Immature natural killer cell (primary cell): ENCODE measurements around the gene SLC44A4. TPM values are rescaled to one million over a fixed set of nuclear protein-coding genes. Genes with fewer than 3 reads are reported as not detected.

ENCODE experiments used
- DNase-seq, 3 donors: peaks; one replicate each; pipeline ENCODE4 v3.0.0; 2022; ENCODE audit warnings: mixed read lengths in 1 of 3
- H3K27ac Mint-ChIP-seq, 6 donors: one replicate each; pipeline ENCODE4 v1.8.0; 2020; ENCODE audit warnings: mixed read lengths in 6 of 6, mild to moderate bottlenecking in 5 of 6, inconsistent platforms in 4 of 6, moderate library complexity in 3 of 6
- H3K27me3 Mint-ChIP-seq, 3 donors: one replicate each; pipeline ENCODE4 v1.8.0; 2020 to 2021; ENCODE audit warnings: low read depth in 3 of 3, mild to moderate bottlenecking in 3 of 3, mixed read lengths in 3 of 3, moderate library complexity in 3 of 3, inconsistent platforms in 1 of 3
- H3K36me3 Mint-ChIP-seq, 3 donors: one replicate each; pipeline ENCODE4 v1.8.0; 2020; ENCODE audit warnings: mixed read lengths in 3 of 3, inconsistent platforms in 2 of 3, mild to moderate bottlenecking in 2 of 3
- H3K4me1 Mint-ChIP-seq, 2 donors: one replicate each; pipeline ENCODE4 v1.8.0; 2020; ENCODE audit warnings: inconsistent platforms in 2 of 2, mild to moderate bottlenecking in 2 of 2, mixed read lengths in 2 of 2, moderate library complexity in 1 of 2
- H3K4me3 Mint-ChIP-seq, 5 donors: one replicate each; pipeline ENCODE4 v1.8.0; 2020; ENCODE audit warnings: mild to moderate bottlenecking in 5 of 5, mixed read lengths in 5 of 5, inconsistent platforms in 3 of 5, moderate library complexity in 3 of 5
- H3K9me3 Mint-ChIP-seq, 6 donors: one replicate each; pipeline ENCODE4 v1.8.0; 2020; ENCODE audit warnings: mild to moderate bottlenecking in 6 of 6, mixed read lengths in 6 of 6, inconsistent platforms in 4 of 6, moderate library complexity in 3 of 6
- polyA plus RNA-seq, 3 donors: library from polyadenylated mRNA; unstranded; fragments of 300-500 nt; fragmentation: Illumina TruSeq; gene quantifications; one replicate each; pipeline ENCODE4 v1.2.3, GENCODE V29; 2021

Gene SLC44A4
- polyA plus RNA-seq, 3 donors from 2014 or later = not detected

DNA sequence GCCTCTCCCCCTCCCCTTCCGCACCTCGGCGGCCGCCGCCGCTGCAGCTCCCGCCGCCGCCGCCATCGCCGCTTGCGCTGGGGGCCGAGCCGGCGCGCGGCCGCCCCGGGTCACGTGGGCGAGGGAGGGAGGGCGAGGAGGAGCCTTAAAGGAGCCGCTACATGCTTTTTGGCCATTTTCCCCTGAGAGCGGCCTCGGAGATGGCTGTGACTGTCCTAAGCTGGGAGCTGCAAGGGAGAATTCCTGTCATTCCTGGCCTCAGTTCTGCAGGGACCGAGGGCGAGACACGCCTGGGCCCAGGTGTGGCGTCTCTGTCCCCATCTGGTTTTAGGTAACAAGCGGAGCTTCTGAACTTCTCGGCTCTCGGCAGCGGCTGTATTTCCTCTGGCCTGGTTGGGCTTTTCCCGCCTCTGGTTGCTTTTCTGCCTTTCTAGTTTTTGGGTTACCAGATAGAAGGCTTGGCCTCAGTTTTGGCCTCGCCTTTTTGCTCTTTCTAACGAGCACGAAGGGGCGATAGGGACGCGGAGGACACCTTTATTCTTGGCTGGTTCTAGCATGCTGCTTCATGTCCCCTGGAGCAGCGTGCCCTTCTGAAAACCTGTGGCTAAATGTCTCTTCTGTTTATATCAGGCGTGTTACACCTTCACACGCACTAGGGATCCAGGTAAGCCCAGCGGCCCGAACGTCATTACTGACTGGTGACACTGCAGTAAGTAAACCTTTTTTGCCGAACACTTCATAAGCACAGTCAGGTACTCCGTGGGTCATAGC is 19.0 kb upstream of the SLC44A4 start, which contains the start of gene EHMT2:
EHMT2 (minus strand) TSS at position 87 of the 771 bp plus-strand sequence; CDS start at position 66, 21 bp downstream.
- H3K4me3 Mint-ChIP-seq = peak within 1 kb of the TSS; percentile 91 to 99 (median 96)
- H3K27ac Mint-ChIP-seq = peak within 1 kb of the TSS; percentile 91 to 99 (median 95)
- peaks cover 44 to 46% of the 10 kb centered on the region in 2 donors for H3K4me1 Mint-ChIP-seq
- peaks cover 12 to 14% (median 13%) of the 10 kb centered on the region in 3 donors for H3K27me3 Mint-ChIP-seq
- H3K36me3 Mint-ChIP-seq = no peaks in the 10 kb centered on the region
- peak; percentile 82 to 84 (median 83) for DNase-seq
- no peaks in the 10 kb centered on the region for H3K9me3 Mint-ChIP-seq

DNA sequence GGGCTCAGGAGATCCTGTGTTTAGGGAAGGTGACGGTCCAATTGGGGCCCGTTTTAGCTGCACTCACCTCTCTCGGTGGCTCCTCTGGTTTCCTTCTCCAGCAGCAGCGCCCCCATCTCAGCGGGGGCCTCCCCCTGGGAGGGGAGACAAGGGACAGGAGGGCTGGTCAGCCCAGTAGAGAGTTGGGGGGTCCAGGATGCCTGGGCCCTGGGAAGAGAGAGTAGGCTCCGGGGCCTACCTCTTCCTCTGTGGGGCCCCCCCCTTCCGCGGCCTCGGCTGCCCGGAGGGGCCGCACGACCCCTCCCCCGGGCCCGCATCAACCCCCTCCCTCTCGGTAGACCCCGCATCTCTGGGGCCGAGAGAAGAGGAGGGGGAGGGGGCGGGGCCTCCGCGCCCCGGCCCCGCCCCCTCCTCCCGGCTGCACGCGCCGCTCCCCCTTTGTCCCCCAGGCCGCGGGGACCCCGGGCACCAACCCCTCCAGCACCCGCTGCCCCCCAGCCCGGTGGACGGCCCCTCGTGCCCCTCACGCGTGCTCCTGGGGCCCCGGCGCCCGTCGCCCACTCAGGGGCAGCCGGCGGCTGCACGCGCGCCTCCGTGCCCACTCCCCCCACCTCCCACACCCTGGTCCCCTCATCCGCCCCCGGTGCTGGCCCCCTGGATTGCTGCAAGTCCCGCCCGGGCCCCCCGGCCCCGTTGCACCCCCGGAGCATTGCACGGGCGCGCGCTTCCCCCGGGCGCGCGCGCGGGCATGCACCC is 18.2 kb upstream of the SLC44A4 start:
- Mint-ChIP-seq H3K27ac (peak overlapping the region; percentile 67 to 94 (median 88)), H3K9me3 (no peaks in the 10 kb centered on the region), H3K4me1 (peaks cover 38 to 40% of the 10 kb centered on the region in 2 donors), H3K4me3 (peak overlapping the region; percentile 71 to 95 (median 82)), H3K27me3 (peaks cover 6 to 13% (median 10%) of the 10 kb centered on the region in 3 donors), H3K36me3 (peaks cover 0 to 7% (median 3%) of the 10 kb centered on the region in 3 donors)
- peak in 1 of 3 donors; percentile 3 for DNase-seq

DNA sequence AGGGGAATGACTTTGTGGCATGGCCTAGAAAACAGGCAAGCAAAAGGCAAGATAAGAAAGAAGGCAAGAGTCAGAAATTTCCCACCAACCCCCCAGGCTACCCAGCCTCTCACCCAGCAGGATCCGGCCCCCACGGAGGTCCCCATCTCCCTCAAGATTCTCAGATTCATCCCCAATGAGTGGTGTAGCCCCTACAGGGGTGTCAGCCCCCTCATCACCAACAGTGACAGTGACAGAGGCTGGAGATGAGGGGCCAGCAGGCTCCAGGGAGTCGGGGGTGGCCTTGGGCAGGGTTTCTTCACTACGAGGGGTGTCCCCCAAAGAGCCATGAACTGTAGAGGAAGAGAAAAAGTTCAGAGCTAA is 17.7 kb upstream of the SLC44A4 start:
- H3K4me3 Mint-ChIP-seq = peak overlapping the region; percentile 71 to 85 (median 82)

DNA sequence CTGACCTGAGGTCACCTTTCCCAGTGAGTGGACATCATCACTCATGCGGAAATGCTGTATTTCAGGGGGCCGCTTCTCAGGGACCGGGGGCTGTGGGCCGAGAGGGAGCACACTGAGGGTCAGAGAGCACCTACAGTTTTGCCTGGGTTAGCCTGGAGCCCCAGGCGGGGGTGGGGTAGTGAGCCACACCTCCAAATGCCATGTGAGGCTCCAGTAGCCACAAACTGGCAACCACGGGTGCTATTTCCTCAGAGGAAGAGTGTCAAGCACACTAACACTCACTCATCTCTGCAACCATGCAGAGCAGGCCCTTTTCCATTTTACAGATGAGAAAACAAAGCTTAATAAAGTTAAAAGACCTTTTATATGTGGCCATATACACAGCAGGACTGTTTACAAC is 14.0 kb upstream of the SLC44A4 start:
- Mint-ChIP-seq H3K36me3 (peaks cover 15 to 23% (median 18%) of the 10 kb centered on the region in 3 donors), H3K4me3 (no peak overlapping the region), H3K4me1 (peaks cover 10 to 14% of the 10 kb centered on the region in 2 donors), H3K27me3 (peaks cover 0 to 2% (median 0%) of the 10 kb centered on the region in 3 donors), H3K27ac (no peak overlapping the region), H3K9me3 (no peaks in the 10 kb centered on the region)
- no peak for DNase-seq

More for the DNA sequence above, 17.7 kb upstream of the SLC44A4 start:
- no peak for DNase-seq
- Mint-ChIP-seq H3K4me1 (peaks cover 38 to 39% of the 10 kb centered on the region in 2 donors), H3K27ac (peak overlapping the region; percentile 67 to 94 (median 88)), H3K9me3 (no peaks in the 10 kb centered on the region), H3K27me3 (peaks cover 5 to 12% (median 10%) of the 10 kb centered on the region in 3 donors), H3K36me3 (peaks cover 3 to 11% (median 9%) of the 10 kb centered on the region in 3 donors)

DNA sequence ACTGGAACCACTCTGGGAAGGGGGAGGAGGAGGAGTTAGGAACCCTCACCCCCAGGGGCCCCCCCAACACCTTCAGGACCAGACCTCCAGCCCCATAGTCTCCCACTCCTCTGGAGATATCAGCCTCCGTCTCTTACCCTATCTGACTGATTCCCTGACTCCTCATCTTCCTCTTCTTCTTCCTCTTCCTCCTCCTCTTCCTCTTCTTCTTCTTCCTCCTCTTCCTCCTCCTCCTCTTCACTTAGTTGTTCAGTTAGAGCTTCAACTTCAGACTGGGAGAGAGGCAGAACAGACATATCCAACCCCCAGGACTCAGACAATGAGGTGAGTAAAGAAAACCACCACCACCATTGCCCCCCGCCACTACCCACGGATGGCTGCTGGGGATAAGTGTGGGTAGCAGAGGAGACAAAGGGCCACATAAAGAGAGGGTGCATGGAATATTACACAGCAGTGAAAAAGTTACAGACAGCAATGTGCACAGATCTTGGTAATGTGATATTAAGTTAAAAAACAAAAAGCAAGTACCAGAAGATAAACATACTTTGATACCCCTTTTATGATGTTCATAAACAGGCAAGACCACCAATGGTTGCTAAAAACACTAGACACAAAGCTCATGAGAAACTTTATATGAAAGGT is 10.7 kb upstream of the SLC44A4 start:
- Mint-ChIP-seq H3K27ac (no peak overlapping the region), H3K4me3 (no peak overlapping the region), H3K9me3 (no peaks in the 10 kb centered on the region), H3K4me1 (no peaks in the 10 kb centered on the region), H3K36me3 (peaks cover 20 to 39% (median 23%) of the 10 kb centered on the region in 3 donors), H3K27me3 (no peaks in the 10 kb centered on the region)
- DNase-seq = no peak

DNA sequence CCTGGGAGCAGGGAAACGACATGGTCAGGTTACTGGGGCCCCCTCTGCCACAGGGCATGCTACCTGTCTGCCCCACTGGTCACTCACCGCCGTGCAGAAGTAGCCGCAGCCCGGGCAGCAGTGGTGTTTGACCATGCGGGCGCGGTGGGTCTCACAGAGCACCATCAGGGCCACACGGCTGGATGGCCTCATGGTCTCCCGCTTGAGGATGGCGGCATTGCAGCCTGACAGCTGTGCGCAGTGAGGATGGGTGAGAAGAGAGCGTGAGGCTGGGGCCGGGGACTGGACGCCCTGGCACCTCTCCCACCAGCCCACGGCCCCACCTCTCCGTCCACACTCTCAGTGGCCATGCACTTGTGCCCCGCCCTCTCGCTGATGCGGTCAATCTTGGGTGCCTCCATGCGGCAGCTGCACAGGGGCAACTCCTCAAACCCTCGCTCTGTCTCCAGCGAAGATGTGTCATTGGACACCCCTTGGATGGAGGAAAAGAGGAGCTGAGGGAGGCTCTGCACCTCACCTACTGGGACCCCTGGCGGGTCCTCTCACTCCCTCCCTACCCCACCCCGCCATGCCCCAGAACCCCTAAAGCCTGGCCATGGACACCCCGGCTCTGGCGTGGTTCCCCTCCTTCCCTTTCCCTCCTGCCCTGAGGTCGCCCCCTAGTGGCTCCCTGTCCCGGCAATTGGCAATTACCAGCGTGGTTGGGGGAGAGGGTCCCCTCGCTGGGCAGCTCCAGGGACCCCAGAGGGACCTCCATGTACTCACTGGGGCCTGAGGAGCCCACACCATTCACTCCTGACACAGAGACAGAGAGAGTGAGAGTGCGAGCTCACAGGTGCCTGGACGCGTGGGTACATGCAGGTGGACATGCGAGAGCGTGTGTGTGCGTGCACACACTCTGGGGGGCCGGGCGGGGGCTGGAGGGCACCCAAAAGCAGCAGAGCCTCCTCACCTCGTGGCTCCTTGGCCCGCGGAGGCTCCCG is 9.8 kb upstream of the SLC44A4 start:
- Mint-ChIP-seq H3K36me3 (peaks cover 20 to 39% (median 23%) of the 10 kb centered on the region in 3 donors), H3K4me3 (no peak overlapping the region), H3K4me1 (no peaks in the 10 kb centered on the region), H3K27me3 (no peaks in the 10 kb centered on the region), H3K27ac (no peak overlapping the region), H3K9me3 (no peaks in the 10 kb centered on the region)
- DNase-seq = peak in 2 of 3 donors; percentile 34 to 43

DNA sequence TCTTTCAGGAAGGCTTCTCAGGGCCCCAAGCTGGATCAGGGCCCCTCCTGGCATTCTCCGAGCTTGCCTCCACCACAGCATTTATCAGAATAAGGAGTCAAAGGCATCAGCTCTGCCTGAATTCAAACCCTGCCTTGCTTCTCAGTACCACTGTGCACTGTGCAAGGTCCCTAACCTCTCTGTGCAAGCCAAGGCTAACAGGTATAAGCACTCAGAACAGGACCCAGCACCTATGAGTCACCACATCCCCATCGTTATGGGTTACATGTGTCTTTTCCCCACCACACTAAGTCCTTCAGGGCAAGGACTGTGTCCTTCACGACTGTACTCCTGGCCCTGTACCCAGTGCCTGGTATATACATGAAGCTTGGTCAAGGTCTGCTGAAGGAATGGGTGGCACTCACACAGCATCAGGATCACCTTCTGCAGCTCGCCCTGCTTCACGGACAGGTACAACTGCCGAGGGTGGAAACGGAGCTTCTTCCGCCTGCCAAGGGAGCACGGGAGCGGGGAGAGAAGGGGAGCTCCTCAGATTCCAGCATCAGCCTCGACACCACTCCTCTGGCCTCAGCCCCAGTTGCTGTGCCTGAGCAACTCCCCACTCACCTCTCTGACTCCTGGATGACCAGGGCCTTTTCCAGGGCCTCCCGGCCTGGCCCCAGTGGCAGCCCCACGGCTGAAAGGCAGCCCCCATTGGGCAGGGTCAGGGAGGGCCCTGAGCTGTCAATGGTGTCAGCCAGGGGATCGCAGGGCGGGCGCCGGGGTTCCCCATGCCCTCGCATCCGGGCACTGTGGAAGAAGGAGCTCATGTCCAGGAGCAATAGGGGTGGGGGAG is 8.6 kb upstream of the SLC44A4 start:
- H3K36me3 Mint-ChIP-seq = peaks cover 20 to 41% (median 20%) of the 10 kb centered on the region in 3 donors
- no peaks in the 10 kb centered on the region for H3K9me3 Mint-ChIP-seq
- H3K4me3 Mint-ChIP-seq = no peak overlapping the region
- H3K27me3 Mint-ChIP-seq = no peaks in the 10 kb centered on the region
- H3K27ac Mint-ChIP-seq = no peak overlapping the region
- no peaks in the 10 kb centered on the region for H3K4me1 Mint-ChIP-seq
- no peak for DNase-seq

DNA sequence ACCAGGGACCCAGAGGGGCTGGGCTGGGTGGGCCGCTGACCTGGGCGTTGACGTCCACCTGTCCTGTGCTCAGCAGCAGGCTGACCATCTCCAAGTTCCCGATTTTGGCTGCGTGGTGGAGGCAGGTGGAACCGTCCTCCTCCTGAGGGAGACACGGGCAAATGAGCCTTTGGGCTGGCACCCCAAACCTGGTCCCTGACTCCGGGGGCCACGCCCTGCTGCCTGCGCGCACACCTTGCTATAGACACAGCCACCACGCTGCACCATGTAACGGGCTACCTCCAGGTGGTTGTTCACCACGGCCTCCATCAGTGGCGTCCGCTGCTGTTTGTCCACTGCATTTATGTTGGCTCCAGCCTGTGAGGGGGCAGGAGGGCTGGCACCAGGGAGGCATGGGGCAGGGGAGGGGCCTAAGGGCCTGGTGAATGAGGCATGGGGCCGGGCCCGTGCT is 7.8 kb upstream of the SLC44A4 start:
- Mint-ChIP-seq H3K36me3 (peaks cover 14 to 39% (median 19%) of the 10 kb centered on the region in 3 donors), H3K27me3 (no peaks in the 10 kb centered on the region), H3K27ac (peak overlapping the region in 1 of 6 donors; percentile 24), H3K4me1 (no peaks in the 10 kb centered on the region), H3K4me3 (no peak overlapping the region), H3K9me3 (no peaks in the 10 kb centered on the region)
- no peak for DNase-seq

DNA sequence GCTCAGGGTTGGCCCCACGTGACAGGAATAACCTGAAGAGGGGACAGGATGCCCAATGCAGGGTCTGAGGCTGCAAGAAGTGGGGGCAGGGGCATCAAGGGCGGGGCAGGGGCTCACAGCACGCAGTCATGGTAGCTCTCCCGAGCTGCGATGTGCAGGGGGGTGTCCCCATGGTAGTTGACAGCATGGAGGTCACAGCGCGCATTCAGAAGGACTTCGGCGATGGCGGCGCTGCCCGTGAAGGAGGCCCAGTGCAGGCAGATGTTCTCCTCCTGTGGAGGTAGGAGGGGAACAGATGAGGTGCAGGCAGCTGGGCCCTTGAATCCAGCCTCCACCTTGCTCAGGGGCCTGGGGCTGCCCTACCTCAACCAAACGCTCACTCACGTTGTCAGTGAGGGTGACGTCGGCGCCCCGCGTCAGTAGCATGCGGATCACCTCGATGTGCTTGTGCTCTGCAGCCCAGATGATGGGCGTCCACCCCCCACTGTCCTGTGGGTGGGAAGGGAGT is 5.8 kb upstream of the SLC44A4 start:
- H3K4me3 Mint-ChIP-seq = no peak overlapping the region

DNA sequence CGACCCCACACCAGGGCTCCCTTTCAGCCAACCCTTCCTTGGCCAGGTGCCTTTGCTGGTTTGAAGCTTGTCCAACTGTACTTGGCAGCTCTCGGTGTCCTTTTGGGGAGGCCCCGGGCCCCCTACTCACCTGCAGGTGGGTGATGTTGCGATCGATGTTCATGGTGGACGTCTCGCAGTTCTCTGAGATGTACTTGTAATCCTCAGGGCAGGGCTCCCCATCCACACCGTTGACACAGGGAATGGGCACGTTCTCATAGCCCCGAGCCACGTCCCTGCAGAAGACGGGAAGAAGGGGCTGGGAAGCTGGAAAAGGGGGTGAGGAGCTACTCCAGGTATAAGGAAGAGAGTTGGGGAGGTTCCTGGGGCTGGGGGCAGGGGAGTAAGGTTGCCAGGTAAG is 4.9 kb upstream of the SLC44A4 start:
- H3K9me3 Mint-ChIP-seq = no peaks in the 10 kb centered on the region
- H3K4me1 Mint-ChIP-seq = no peaks in the 10 kb centered on the region
- DNase-seq = no peak
- H3K4me3 Mint-ChIP-seq = no peak overlapping the region
- H3K36me3 Mint-ChIP-seq = peaks cover 11 to 40% (median 17%) of the 10 kb centered on the region in 3 donors
- no peak overlapping the region for H3K27ac Mint-ChIP-seq
- H3K27me3 Mint-ChIP-seq = peaks cover 1 to 2% (median 2%) of the 10 kb centered on the region in 3 donors

More for the DNA sequence above, 5.8 kb upstream of the SLC44A4 start:
- no peaks in the 10 kb centered on the region for H3K9me3 Mint-ChIP-seq
- DNase-seq = no peak
- no peak overlapping the region for H3K27ac Mint-ChIP-seq
- H3K27me3 Mint-ChIP-seq = peaks cover 0 to 2% (median under 1%) of the 10 kb centered on the region in 3 donors
- peaks cover 11 to 42% (median 17%) of the 10 kb centered on the region in 3 donors for H3K36me3 Mint-ChIP-seq
- H3K4me1 Mint-ChIP-seq = no peaks in the 10 kb centered on the region

DNA sequence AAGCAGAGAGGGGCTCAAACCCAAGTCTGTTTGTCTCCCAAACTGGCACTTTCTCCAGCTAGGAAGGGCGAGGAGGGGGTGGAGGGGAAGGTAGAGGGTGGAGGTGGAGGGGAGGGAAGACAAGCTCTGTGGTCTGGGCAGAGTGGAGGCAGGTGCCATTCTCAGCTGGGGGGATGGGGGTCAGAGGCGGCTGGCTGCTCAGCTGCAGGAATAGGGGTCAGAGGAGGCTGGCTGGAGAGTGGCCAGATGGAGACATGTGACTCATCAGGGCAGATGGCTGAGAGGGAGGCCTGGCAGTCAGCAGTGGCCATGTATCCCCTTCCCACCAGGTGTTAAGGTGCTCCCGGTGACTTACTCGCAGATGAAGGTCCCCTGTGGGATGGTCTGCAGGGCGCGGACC is 3.5 kb upstream of the SLC44A4 start:
- no peak overlapping the region for H3K4me3 Mint-ChIP-seq
- H3K4me1 Mint-ChIP-seq = no peaks in the 10 kb centered on the region
- H3K27me3 Mint-ChIP-seq = peaks cover 2% of the 10 kb centered on the region in 3 donors
- H3K27ac Mint-ChIP-seq = no peak overlapping the region
- no peaks in the 10 kb centered on the region for H3K9me3 Mint-ChIP-seq
- H3K36me3 Mint-ChIP-seq = peaks cover 11 to 39% (median 17%) of the 10 kb centered on the region in 3 donors
- DNase-seq = no peak
